NCI-H2107 treated with DMSO at 0.1 percent for 48 hours (cell line): ENCODE measurements around the gene CARHSP1.
"Not testable (repeated sequence)": the region's sequence is repeated elsewhere in the genome, so short reads cannot be mapped to it uniquely, and the experiment has no call there.

Source experiments
- DNase-seq: peaks from one replicate; lab custom pipeline; 2025; ENCODE audit not compliant: unreplicated experiment; lab: John Stamatoyannopoulos, UW

Gene CARHSP1

DNA sequence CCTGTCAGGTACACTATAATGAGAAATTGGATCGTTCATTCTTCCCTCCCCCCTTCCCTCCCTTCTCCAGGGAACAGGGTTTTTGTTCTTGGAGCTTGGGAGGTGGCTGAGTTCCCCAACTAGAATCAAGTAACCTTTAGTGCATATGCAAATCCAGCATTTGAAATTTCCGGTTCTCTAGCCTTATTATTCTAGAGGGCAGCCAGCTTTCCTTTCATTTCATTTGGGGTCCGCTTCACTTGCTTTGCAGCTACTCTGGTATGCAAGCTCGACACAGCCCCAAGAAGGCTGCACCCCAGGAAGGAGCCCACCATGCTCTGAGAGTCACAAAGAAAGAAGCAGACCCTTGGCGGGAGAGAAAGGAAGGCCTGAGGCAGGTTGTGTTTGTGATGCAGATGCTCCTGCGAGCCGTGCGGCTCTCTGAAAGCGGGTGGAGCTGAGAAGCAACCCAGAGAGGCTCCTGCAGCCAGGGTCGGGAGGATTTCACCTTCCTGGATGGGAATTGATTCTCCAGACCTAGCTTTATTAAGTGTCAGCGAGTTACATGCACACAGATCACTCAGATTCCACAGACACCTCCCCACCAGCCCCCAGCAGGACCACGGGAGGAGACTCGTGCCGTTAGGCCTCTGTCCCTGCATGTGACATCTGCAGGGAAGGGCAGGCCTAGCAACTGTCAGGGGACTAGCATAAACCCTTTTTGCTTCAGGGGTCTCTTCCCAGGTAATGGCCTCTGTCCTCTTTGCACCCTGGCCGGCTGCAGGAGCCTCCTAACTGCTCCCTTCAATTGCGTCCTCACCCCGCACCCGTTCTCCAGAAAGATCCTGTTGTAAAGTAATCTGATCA is 36.7 kb downstream of the CARHSP1 start:
- DNase-seq: peak; percentile 2

DNA sequence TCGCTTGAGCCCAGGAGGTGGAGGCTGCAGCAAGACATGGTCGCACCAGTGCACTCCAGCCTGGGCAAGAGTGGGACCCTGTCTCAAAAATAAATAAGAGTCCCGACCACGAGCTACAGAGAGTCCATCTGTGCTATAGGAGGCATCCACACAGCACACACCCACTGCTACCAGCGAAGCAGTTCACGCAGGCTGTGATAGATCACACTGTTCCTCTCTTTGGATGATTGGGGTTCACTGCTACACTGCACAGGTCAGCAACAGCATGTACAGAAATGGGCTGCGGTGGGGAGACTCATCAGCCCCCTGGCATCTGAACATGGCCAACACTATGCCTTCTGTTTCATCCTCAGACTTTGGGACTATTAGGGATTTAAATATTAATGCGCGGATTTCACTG is 37.4 kb downstream of the CARHSP1 start:
- no peak for DNase-seq

GRCh38 chr16:8828541-8829165 is 40.2 kb downstream of the CARHSP1 start:
- DNase-seq: no peak

- DNase-seq: no peak
Measured at GRCh38 chr16:8826278-8826879, 42.4 kb downstream of the CARHSP1 start.

DNA sequence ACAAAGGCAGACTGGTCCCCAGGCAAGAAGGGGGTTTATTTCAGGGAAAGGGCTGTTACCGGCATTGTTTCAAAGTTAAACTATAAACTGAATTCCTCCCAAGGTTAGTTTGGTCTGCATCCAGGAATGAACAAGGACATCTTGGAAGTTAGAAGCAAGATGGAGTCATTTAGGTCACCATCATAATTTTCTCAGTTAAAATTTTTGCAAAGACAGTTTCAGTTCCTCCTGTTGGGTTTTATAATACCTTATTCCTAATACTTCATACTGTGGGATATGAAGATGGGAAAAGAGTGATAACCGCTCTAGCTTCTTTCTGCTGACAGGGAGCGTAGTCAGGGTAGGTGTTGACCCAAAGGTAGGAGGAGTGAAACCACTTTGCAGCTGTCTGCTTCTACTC is 46.4 kb downstream of the CARHSP1 start:
- no peak for DNase-seq

GRCh38 chr16:8819411-8820034 is 49.3 kb downstream of the CARHSP1 start:
- DNase-seq: no peak

DNA sequence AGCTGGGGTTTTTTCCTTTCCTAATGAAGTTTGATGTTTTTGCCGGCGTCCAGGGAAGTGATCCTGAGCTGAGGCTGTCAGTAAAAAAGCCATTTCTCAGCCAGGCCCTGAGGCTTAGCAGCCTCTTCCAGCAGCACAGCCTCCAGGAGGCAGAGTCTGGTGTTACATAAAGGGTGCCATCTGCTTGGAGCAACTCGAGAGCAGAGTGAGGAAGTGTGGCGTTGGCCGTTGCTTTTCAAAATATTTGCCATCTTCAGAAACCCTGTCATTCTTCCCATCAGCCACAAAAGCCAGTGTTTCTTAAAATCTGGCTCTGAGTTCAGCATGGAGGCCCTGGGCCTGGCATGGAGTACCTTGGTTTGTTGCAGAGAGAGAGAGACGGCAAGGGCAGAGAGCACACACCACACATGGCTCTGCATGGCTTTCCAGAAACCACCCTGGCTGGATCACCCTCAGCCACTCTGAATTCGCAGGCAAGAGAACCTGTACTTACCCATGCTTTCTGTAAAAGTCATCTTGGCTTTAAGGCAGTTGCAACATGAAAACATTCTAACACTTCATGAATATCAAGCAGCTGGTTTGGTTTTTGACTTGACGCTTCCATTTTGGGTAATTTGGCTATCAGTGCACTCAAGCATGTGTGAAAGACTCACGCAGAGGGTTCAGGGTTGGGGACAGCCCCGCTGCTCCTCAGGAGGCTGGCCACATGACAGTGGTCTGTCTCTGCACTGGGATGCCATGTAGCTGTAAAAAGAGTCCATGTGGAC is 50.1 kb downstream of the CARHSP1 start:
- DNase-seq: no peak

GRCh38 chr16:8816967-8817655 is 51.7 kb downstream of the CARHSP1 start:
- no peak for DNase-seq

DNA sequence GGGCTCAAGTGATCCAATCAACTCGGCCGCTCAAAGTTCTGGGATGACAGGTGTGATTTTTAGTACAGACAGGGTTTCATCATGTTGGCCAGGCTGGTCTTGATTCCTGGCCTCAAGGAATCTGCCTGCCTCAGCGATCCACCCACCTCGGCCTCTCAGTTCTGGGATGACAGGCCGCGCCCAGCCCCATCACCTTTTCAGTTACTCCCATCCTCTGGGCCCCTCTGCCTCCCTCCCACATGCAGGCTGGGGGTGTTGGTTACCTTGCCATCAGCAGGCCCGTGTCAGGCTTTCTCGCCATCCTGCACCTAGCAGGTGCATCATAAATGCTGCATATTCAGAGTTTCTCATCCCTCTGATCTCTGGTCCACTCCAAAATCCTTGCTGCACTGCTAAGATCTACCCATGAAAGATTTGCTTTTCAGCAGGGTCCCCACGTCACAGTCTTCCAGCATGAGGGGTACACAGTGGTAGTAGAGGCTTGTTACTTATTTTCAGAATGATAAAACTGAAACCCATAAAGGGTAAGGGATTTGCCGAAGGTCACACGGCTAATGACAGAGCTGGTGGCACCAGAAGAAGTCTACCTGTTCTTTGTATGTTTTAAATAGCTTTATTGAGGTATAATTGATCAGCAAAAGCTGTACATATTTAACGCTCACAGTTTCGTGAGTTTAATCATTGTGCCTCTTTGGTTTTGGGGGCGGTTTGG is 54.6 kb downstream of the CARHSP1 start:
- no peak for DNase-seq

DNA sequence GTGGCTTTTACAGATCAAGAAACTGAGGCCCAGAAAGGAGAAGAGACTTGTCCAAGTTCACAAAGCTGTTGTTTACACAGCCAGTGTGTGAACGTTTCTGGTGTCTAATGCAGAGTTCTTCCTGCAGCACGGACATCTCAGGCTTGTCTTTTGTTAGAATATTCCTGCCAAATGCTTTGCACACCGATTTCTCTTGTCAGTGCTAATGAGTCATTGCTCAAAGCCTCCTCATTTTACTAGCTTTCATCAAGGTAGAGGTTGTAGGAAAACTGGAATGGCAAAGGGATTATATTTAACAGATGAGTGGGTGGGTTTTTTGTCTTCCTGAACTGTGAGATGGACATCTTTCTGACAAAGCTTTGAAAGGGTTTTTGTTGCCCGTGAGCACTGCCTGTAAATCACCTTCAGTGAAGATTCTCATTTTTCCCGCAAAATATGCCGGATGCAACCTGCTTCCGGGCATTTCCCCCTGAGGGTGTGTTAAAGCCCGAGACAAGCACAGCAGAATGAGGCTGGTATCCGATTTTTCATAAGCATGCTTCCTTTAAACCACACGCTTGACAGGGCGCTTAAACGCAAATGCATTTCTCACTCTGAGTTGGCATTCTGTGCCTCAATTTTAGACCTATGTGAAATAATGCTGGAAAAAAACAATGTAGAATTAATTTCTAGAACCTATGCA is 56.5 kb downstream of the CARHSP1 start:
- DNase-seq: no peak

GRCh38 chr16:8808613-8809353 is 60.0 kb downstream of the CARHSP1 start:
- DNase-seq: no peak

GRCh38 chr16:8808009-8808408 is 60.8 kb downstream of the CARHSP1 start:
- no peak for DNase-seq

- no peak for DNase-seq
Measured at GRCh38 chr16:8807189-8807588, 61.6 kb downstream of the CARHSP1 start.

GRCh38 chr16:8806272-8806983 is 62.4 kb downstream of the CARHSP1 start:
- no peak for DNase-seq

DNA sequence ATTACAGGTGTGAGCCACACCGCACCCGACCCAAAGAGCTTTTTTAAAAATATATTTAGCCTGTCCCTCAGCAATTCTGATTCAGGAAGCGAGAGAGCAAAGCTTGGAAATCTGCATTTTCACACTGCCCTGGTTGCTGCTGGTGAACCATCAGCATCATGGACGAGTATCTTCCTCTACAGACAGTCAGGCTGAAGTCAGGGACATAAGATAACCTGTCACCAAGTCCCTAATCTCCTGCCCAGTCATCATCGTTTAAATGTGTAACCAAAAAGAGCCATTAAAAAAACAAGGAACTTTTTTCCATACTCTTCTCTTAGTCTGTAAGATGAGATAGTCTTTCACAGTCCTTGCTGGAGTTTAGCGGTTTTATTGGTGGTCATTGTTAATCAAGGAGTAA is 64.5 kb downstream of the CARHSP1 start:
- DNase-seq: no peak

GRCh38 chr16:8803733-8804132 is 65.1 kb downstream of the CARHSP1 start:
- not testable (repeated sequence) for DNase-seq
